GM21367 (cell line): ENCODE results near the gene TMEM163.
"Not testable (repeated sequence)": the region's sequence is repeated elsewhere in the genome, so short reads cannot be mapped to it uniquely, and the experiment has no call there.

Experiments used
- ATAC-seq: cut with Tn5 transposase; IDR thresholded peaks from one replicate; pipeline ENCODE4 v1.9.1; 2021; ENCODE audit not compliant: unreplicated experiment

Gene TMEM163

DNA sequence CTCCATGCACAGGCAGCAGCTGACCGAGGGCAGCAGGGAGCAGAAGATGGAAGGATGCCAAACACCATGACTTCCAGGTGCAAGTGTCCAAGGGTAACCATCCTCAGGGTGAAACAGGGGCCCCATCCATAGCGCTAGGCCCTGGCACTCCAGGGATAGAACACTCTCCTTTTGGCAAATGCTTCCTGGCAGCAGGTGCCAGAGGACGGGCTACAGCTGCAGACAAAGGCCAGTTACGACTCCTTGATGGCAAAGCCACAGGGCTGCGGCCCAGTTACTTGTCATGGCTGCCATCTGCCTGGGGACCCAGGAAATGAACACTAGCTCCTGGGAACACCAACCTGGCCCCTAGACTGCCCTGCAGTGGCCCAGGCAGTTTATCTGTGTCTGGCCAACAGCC lies 178.8 kb downstream of the TMEM163 start:
- no peak for ATAC-seq

DNA sequence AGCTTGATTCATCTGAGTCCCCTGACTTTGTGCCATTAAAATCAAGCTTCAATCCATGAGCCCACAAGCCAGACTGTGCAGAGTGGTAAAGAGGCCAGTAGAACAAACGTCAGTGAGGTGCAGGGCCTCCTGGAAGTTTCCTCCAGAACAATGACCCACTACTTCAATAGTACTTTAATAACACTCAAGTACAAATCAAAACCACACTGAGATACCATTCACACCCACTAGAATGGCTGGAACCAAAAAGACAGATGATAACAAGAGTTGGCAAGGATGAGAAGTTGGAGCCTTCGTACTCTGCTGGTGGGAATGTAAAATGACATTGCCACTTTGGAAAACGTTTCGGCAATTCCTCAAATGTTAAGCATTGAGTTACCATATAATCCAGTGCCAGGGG lies 181.1 kb downstream of the TMEM163 start:
- ATAC-seq = no peak

DNA sequence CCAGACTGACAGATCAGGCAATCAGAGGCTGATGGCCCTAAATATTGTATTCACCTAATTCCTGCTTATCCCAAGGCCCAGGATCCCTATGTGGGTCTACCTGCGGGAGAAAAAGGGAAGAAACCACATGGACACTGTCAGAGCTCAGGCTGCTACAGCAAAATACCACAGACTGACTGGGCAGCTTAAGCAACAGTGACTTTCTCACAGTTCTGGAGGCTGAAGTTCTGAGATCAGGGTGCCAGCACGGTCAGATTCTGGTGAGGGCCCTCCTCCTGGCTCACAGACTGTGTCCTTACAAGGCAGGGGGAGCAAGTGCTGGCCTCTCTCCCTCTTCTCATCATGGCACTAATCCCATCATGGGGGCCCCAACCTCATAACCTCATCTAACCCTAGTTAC lies 181.7 kb downstream of the TMEM163 start:
- no peak for ATAC-seq

DNA sequence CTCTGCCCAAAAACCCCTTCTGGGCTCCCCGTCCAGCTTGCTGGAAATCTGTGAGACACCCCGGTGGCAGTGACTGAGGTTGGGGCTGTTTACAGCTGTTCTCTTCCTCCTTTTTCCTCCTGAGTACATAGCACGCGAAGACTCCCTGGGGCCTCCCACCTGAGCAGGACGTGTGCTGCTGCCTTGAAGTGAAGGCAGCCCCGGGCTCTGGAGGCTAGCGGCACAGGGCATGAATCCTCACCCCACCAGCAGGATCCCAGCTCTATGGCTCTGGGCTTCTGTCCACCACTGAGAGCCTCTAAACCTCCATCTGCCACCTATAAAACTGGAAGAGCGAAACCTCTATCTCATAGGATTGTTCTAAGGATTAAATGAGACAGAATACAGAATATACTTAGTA lies 182.5 kb downstream of the TMEM163 start:
- ATAC-seq = no peak

DNA sequence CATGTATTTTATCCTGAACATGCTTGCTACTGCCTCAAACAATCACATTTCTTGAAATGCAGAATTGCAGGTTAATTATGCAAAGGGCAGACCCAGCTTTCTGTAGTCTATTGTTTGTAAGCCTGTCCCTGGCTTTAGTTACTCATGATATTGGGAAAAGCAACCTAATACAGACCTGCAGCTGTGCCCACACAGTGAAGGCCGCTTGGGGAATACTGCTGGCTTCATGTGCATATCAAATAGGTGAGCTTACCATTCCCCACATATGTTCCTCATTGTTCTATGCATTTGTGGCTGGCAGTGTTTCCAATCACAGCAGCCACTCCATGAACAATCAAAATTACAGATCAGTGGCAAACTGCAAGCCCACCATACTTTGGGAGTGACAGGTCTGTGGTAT lies 186.3 kb downstream of the TMEM163 start:
- ATAC-seq = no peak

DNA sequence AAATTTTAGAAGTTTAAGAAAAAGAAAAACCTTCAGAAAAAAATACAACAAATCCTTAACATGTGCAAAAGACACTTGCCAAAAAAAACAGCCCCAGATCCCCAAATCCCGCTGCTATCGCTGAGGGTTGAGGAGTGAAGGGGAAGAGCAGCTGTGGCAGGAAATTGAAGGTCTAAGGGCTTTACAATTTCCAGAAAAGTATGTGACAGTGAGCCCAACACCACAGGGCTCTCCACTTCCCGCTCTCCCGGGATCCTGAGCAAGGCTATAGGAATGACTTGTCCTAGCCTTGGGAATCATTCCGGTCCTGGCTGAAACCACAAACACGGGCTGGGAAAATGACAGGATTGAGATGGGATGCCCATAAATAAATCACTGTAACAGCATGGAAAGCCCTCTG lies 191.4 kb downstream of the TMEM163 start:
- ATAC-seq = no peak

DNA sequence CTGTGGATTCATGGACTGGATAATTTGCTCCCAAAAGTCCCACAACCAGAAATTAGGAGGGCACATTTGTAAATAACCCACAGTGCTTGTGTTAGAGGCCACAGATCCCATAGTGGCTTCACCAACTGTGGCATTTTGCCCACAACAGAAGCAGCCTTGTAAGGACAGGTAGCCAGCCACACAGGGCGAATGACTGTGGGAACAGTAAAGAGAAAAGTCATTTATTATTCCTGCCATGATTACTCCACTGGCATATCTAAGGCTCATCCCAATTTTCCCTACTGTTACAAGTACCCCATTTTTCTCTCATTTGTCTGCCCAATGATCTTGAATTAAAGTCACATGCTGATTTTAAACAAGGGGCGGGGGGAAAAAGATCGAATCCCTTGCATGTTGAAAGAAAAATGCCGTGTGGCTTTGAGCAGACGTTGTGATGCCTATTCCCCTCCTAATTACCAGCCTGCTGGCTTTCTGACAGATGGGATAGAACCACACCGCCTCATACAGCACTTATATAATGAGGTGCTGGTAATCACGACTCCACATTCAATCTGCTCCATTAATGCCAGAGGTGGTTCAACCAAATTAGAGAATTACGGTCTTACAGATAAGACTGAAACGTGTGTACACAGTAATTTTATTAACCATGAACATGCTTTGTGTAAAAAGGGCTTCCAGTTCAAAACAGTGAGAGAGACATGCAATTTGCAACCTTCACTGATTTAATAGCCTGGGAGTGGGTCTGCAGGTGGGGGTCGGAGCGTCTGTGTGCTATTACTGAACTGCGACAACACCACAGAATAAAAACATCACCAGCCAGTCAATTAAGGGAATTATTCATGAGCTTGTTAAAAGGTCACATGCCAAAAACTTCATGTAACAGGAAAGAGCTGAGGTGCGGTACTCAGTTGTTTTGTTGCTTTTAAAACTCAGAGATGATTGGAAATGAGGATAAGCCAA lies 196.0 kb downstream of the TMEM163 start:
- no peak for ATAC-seq

DNA sequence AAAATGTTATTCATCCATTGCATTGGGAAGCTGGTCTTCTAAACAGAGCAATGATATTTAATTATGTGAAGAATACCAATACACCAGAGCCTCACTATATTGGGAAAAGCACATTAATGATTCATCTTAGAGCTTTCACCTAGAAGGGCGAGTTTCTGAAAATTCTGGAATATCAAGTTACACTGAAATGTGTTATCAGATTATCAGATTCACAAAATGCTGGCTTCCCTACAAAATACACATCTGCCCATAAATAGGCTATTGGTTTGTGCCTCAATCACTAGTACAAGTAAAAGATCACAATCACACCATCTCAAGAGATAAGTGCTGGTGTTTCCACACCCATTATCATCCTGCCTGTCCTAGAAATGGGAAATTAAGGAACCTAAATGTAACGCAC lies 200.7 kb downstream of the TMEM163 start:
- no peak for ATAC-seq

DNA sequence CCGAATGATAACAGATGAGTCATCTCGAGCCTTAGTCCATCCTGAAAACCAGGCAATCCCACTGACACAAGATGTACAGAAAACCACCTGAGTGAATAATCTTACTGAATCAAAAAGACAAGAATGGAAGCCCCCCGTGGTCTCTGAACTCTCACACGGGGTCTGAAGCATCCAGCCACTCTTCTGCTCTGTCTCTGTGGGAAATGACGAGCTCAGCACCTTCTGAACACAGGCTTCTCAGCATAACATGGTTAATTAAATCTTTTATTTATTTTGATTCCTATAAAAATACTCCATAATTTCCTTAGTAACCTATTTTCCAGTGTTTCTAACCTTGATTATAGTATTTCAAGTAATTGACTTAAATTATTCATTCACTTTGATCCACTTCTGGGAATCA lies 203.7 kb downstream of the TMEM163 start:
- ATAC-seq = no peak

DNA sequence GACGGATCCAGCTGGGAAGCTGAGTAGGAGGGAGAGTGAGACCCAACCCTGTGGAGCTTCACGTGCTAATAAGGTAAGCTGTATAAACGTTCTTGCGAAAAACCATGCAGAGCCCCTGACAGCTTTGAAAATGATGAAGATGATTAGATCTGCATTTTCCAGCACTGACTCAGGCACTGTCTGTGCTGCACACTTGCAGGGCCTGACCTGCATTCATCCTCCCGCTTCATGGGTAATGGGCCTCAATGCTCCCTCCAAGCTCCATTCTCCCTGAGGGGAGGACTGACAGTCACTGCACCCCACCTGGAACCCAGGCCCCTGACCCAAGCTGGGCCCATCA lies 205.4 kb downstream of the TMEM163 start:
- ATAC-seq = no peak

DNA sequence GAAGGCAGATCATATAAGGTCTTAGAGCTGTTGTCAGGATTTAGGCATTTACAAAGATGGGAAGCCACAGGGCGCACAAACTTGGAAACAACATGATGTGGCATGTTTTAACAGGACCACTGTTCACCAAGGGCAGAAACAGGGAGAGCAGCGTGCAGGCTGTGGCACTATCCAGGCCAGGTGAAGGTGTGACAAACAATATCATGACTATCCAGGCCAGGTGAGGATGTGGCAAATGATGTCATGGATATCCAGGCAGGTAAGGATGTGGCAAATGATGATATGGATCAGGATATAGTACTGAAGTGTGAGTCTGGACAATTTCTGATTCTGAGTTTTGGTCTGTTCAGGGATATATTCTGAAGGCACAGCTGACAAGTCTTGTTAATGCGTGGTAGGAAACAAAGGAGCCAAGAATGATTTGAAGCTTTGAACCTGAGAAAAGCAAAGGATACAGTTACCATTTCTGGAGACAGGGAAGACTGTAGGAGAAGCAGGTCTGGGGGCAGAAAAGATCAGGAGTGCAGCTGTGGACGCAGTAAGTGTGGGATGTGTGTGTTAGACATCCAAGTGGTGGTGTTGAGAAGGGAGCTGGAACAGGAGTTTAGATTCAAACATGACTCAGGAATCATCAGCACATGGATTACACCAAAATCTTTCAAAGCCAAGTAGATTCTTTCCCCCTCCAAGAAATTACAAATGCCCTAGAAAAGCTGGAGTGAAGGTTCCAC lies 205.9 kb downstream of the TMEM163 start:
- ATAC-seq = no peak

DNA sequence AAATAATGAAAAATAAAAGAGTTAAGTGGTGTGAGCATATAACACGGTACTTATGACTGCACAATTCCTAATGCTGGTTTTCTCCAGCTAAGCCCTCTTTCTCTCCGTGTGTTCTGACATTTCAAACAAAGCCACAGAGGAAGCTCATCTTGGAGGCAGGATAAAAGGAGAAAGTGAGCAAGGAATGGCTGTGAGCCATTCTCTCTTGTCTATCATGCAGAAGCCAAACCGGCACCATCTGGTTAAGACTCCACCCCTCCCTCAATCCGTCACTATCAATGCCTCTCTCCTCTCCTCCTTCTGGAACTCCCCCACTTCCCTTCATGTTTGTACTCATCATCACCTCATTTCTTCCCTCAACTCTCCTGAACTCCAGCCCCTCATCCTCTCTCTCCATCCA lies 210.4 kb downstream of the TMEM163 start:
- no peak for ATAC-seq

DNA sequence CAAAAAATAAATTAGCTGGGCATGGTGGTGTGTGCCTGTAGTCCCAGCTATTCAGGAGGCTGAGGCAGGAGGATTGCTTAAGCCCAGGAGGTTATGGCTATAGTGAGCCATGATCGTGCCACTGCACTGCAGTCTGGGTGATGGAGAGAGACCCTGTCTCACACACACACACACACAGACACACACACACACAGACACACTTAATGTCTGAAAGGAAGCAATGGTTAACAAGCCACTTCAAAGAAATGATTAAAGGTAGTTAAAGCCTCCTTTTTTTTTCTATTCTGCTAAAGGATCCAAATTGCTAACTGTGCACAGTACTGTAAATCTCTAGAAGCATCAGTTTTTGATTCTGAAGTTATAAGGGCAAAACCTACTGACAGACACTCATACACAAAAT lies 211.1 kb downstream of the TMEM163 start:
- no peak for ATAC-seq

DNA sequence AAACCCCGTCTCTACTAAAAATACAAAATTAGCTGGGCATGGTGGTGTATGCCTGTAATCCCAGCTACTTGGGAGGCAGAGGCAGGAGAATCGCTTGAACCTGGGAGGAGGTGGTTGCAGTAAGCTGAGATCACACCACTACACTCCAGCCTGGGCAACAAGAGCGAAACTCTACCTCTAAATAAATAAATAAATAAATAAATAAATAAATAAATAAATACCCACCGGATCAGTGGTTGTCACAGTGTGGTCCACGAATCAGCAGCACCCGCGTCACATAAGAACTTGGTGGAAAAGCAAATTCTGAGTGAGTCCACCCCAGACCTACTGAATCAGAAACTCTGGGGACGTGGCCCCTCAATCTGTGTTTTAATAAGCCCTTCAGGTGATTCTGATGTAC lies 211.6 kb downstream of the TMEM163 start:
- not testable (repeated sequence) for ATAC-seq

DNA sequence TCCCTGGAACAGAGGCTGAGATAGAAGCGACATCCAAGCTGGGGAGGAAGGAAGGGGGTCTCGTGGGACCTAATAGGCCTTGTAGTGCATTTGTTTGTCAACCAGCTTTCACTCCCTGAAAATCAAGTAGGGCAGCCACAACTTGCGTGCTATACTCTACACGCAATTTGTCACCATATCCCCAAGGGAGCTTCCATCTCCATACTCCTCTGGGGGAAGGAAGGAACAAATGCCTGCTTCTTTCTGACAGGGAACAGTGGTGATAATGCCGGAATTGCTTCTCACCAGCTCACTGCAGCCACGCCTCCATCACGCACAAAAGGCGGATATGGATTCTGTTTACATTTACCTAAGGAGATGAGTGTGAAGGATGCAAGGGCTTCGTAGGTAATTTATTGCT lies 213.4 kb downstream of the TMEM163 start:
- ATAC-seq = no peak

DNA sequence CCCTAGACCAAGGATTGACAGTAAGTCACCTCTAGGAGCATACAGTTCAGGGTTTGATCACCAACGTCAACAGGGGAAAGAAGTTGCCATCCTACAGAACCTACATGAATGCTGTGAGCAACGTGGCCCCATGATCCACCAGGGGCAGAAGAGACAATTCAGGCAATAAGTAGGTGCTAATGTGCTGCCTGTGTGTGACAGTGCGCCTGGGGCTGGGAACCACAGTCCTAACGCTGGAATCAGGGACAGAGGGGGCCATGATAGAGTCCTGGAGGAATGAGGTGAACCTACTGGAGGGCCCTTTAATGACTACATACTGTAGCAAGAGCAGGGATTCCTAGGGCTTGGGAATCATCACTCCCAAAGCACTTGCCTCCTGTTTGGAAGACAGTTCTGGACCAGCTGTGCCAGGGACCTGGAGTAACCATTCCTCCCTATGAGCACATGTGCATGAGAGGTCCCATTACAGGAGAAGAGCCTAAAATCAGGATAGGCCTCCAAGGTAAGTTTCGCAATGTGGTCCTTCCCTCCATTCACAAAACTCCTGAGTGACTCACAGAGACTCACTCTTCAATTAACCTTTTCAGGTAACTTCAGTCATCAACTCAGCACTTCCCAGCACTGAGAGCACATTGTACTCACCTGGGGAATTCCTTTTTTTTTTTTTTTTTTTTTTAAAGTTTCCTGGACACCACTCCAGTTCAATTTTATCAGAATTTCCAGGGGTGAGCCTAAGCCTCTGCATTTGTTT lies 214.0 kb downstream of the TMEM163 start:
- ATAC-seq = no peak

DNA sequence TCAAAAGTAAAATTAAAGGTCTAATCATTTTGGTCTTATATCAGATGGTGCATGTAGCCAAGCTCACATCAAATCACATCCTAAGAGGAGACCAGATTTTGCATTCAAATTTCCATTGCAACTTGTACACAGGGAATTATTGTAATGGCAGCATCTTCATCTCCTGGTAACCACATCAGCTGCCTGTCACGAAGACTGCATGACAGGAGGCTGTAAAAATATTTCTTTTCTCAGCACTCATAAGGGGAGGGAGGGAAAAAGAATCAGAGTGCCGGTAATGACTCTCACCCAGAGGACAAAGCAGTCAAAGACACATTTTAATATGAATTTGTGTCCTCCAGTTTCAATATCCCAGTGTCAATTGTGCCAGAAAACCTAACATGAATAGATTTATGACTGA lies 216.7 kb downstream of the TMEM163 start:
- ATAC-seq = no peak

DNA sequence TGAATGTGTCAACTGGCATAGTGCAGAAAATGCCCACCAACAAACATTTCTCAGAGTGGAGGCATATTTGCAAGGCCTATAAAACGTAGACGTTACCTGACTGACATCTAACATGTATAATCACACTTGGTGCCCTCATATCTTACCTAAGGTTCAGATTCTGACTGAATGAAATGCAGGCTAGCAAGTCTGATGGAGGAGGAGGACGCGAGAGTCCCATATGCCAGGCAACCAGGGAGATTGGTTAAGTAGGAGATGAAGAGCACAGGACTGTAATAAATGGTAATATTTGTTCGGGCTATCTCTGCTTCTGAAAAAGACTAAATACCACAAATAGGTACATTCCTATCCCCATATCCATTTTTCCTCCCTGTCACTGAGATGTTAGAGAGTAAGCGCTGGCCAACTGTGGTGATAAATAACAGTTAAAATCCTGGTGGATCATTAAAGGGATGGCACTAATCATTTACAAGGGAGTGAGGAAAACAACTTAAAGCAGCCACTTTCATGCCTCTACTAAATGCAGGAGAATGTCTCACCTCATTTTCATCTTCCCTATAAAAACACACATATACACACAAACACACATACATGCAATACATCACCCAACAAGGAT lies 217.2 kb downstream of the TMEM163 start:
- ATAC-seq = no peak

DNA sequence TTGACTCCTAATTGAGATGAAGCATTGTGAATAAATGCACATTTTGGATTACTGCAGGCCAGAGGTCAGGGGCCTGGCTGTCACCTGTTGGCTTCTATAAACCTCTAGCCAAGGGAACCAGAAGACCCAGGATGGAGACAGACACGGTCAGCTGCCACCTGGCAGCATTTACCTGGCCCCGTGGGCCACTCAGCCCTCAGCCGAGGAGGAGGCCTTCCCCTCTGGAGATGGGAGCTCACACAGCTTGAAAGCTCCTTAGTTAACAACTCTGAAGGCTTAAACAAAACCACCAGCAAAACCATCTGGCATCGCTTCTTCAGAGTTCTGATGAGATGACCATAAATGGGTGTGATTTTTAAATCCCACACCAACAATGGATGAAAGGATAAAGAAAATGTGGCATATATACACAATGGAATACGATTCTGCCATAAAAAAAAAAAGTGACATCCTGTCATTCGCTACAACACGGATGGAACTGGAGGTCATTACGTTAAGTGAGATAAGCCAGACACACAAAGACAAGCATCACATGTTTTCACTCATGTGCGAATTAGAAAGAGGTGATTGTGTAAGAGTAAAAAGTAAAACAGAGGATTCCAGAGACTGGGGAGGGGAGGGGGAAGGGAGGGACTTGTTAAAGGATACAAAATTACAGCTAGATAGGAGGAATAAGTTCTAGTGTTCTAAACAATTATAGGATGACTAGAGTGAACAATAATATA lies 218.4 kb downstream of the TMEM163 start:
- ATAC-seq = no peak

DNA sequence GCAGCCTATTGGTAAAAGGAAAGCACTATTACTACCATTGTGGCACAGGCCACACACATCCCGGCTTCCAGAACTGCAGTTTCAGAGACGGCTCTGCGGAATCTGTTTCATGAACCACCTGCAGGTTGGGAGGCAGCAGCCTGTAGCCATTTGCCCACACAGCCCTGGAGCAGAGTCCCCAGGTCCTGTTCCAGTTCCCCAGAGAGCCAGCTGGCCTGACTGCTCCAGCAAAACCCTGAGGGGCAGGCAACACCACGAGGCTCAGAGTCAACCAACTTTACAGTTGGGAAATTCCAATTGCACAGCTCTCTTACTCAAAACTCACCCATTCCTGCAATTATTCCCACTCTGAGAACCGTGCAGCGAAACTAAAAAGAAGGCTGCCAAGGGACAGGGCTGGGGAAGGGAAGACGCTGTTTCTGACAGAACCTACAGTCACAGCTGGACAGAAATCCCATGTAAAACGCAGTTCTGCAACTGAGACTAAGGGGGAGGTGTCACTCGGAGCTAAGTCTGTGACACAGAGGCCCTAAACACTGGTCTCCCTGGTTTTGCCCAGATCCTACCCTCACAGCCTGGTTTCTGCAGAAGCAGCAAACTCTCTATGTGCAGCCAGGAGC lies 219.4 kb downstream of the TMEM163 start:
- no peak for ATAC-seq
